Neutrophil (primary cell): Measurements from ENCODE around the gene KRT73.

Experiments used
- H3K27ac ChIP-seq: fragments of 200-600 bp; sonication (generic); 2 replicates; pipeline ENCODE4 v1.5.1; 2016; ENCODE audit warnings: mild to moderate bottlenecking, moderate library complexity
- H3K27me3 ChIP-seq: fragments of 200-600 bp; sonication (generic); 2 replicates; pipeline ENCODE4 v1.6.0; 2016; ENCODE audit warnings: mild to moderate bottlenecking
- H3K36me3 ChIP-seq: fragments of 200-600 bp; sonication (generic); 2 replicates; pipeline ENCODE4 v1.5.1; 2017
- H3K4me1 ChIP-seq, 2 experiments: fragments of 200-600 bp in 1 of 2; sonication (generic) in 1 of 2; 1 replicate in 1 of 2; 2 replicates in 1 of 2; pipeline versions ENCODE4 v1.5.1 to v1.6.1; 2013 to 2016; ENCODE audit warnings: low read depth in 1 of 2, low read length in 1 of 2, mild to moderate bottlenecking in 1 of 2, moderate library complexity in 1 of 2; ENCODE audit not compliant: control insufficient read depth in 1 of 2, insufficient read depth in 1 of 2
- H3K4me3 ChIP-seq, 2 experiments: fragments of 200-600 bp in 1 of 2; sonication (generic) in 1 of 2; 1 replicate in 1 of 2; 2 replicates in 1 of 2; pipeline ENCODE4 v1.5.1; 2013 to 2016; ENCODE audit warnings: low read depth in 1 of 2, low read length in 1 of 2, mild to moderate bottlenecking in 1 of 2, moderate library complexity in 1 of 2
- H3K9me3 ChIP-seq: fragments of 200-600 bp; sonication (generic); 2 replicates; pipeline ENCODE4 v1.5.1; 2016
- CTCF ChIP-seq: fragments of 200-600 bp; sonication (generic); IDR thresholded peaks from 2 replicates; pipeline ENCODE4 v1.5.1; 2016; ENCODE audit warnings: antibody characterized with exemption

KRT73 gene

GRCh38 chr12:52587563-52587962 is 30.8 kb downstream of the KRT73 start:
- no peak overlapping the region for H3K27ac ChIP-seq
- no peaks in the 10 kb centered on the region for H3K4me1 ChIP-seq
- H3K4me3 ChIP-seq, result no peak overlapping the region
- H3K9me3 ChIP-seq, result no peaks in the 10 kb centered on the region
- H3K36me3 ChIP-seq, result no peaks in the 10 kb centered on the region
- H3K27me3 ChIP-seq, result no peaks in the 10 kb centered on the region
- TF ChIP-seq CTCF, result no peak

DNA sequence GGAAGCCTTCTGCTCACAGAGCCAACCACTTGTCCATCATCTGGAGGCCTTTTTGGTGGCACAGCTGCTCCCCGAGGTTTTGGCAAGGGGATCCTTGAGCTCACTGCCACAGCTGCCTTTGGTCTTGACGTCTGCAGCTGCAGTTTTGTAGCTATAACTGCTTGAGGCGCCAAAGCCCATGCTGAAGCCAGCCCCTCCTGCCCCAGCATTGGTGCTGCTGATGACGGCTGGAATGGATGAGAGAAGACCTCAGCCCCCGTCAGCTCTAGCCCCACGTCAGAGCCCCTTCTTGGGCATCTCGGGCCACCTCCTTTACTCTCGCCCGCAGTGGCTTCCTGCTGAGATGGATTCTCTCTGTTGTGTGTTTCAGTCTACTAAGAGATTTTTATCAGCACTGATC is 32.4 kb downstream of the KRT73 start:
- Histone ChIP-seq H3K4me3 (no peak overlapping the region), H3K27me3 (no peaks in the 10 kb centered on the region), H3K27ac (no peak overlapping the region), H3K4me1 (no peaks in the 10 kb centered on the region), H3K9me3 (no peaks in the 10 kb centered on the region), H3K36me3 (no peaks in the 10 kb centered on the region)
- TF ChIP-seq CTCF, result no peak

- TF ChIP-seq CTCF, result no peak
- H3K27ac ChIP-seq, result no peak overlapping the region
- H3K4me3 ChIP-seq, result no peak overlapping the region
- no peaks in the 10 kb centered on the region for H3K4me1 ChIP-seq
- H3K36me3 ChIP-seq, result no peaks in the 10 kb centered on the region
- no peaks in the 10 kb centered on the region for H3K9me3 ChIP-seq
- no peaks in the 10 kb centered on the region for H3K27me3 ChIP-seq
Observed at GRCh38 chr12:52585066-52585465, 33.3 kb downstream of the KRT73 start.

DNA sequence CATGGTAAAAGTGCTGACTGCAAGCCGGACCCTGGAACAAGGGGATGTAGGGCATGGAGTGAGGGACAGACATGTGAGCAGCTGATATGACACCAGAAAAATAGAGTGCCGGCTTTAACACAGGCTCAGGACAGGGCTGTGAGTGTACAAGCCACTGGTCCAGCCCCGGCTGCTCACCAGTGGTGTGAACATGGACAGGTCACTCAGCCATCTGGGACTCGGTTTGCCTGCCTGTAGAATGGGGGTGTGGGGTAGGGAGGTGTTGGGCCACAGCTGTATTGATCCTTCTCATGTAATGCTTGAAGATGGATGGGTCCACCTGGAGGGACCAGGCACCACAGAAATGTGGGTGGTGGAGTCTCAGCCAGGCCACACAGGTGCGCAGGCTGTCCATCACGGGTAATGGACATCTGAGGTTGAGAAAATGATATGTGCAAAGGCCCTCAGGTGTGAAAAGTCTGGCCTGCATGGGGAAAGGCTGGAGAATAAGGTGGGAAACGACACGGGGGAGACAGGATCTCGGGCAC is 34.1 kb downstream of the KRT73 start:
- Histone ChIP-seq H3K4me3 (no peak overlapping the region), H3K9me3 (no peaks in the 10 kb centered on the region), H3K36me3 (no peaks in the 10 kb centered on the region), H3K27ac (no peak overlapping the region), H3K27me3 (no peaks in the 10 kb centered on the region), H3K4me1 (no peaks in the 10 kb centered on the region)
- TF ChIP-seq CTCF, result no peak

DNA sequence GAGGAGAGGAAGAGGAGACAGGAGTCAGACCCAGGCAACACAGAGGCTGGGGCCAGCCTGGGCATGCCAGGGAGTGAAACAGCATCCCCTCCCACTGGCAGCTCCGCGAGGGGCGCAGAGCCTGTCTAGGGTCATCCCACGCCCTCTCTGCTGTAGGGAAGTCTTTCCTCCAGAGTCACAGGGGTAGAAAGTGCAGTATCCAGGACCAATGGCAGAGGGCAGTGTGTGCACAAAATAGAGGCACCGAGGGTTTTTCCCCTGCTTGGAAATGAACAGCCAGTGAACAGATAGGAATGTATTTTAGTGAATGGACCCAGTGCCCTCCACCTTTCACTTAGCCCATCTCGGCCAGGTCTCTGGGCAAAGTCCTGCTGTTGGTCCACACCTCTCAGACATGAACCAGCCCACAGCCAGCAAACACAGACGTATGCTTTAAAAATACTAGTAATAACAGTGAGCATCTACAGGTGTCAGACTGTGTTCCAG is 35.3 kb downstream of the KRT73 start:
- no peak overlapping the region for H3K27ac ChIP-seq
- H3K36me3 ChIP-seq, result no peaks in the 10 kb centered on the region
- no peaks in the 10 kb centered on the region for H3K4me1 ChIP-seq
- TF ChIP-seq CTCF, result no peak
- H3K9me3 ChIP-seq, result no peaks in the 10 kb centered on the region
- no peaks in the 10 kb centered on the region for H3K27me3 ChIP-seq
- H3K4me3 ChIP-seq, result no peak overlapping the region

- Histone ChIP-seq H3K9me3 (no peaks in the 10 kb centered on the region), H3K27ac (no peak overlapping the region), H3K27me3 (no peaks in the 10 kb centered on the region), H3K4me1 (no peaks in the 10 kb centered on the region), H3K4me3 (no peak overlapping the region), H3K36me3 (no peaks in the 10 kb centered on the region)
- no peak for TF ChIP-seq CTCF
Observed at GRCh38 chr12:52582486-52582885, 35.9 kb downstream of the KRT73 start.
